ENCODE data around the gene TEX19.

The TEX19 gene

DNA sequence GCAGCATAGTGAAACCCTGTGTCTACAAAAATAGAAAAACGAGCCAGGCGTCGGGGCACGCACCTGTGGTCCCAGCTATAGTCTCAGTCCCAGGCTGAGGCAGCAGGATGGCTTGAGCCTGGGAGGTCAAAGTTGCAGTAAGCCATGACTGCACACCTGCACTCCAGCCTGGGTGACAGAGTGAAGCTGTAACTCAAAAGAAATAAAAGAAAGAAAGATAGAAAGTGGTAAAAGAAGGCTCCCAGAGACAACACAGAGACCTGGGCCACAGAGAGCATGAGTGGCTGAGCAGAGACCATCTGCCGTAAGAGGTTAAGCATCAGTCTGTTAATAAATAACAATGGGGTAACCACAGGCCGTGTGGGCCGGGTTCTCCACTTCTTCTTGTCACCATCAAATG is 43.8 kb downstream of the TEX19 start:
- TF ChIP-seq, protein P1, sequence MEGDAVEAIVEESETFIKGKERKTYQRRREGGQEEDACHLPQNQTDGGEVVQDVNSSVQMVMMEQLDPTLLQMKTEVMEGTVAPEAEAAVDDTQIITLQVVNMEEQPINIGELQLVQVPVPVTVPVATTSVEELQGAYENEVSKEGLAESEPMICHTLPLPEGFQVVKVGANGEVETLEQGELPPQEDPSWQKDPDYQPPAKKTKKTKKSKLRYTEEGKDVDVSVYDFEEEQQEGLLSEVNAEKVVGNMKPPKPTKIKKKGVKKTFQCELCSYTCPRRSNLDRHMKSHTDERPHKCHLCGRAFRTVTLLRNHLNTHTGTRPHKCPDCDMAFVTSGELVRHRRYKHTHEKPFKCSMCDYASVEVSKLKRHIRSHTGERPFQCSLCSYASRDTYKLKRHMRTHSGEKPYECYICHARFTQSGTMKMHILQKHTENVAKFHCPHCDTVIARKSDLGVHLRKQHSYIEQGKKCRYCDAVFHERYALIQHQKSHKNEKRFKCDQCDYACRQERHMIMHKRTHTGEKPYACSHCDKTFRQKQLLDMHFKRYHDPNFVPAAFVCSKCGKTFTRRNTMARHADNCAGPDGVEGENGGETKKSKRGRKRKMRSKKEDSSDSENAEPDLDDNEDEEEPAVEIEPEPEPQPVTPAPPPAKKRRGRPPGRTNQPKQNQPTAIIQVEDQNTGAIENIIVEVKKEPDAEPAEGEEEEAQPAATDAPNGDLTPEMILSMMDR (conservative IDR thresholded peaks at IDR 0.05; ENCODE audit: low read depth, low read length) = no peak
- H3K4me2 ChIP-seq = peak overlapping the region; percentile 84
- H3K79me2 ChIP-seq (ENCODE audit: insufficient read depth, low read depth) = no peaks in the 10 kb centered on the region
- H3K27ac ChIP-seq = peak overlapping the region; percentile 84
- H3K4me1 ChIP-seq (ENCODE audit: low read depth, poor library complexity, severe bottlenecking) = peaks cover 72% of the 10 kb centered on the region
- H3K4me3 ChIP-seq (IDR thresholded peaks at IDR 0.05; ENCODE audit: insufficient read depth, low read depth, low read length) = no peak overlapping the region
- H3K27me3 ChIP-seq (ENCODE audit: insufficient read depth, low read depth) = no peaks in the 10 kb centered on the region
- peak overlapping the region; percentile 7; the same call in 1 of the 2 replicates for H3K9ac ChIP-seq
- no peak overlapping the region for H2AFZ ChIP-seq (ENCODE audit: low read depth)
- no peaks in the 10 kb centered on the region for H3K36me3 ChIP-seq (ENCODE audit: insufficient read depth)
- no peaks in the 10 kb centered on the region for H4K20me1 ChIP-seq (ENCODE audit: insufficient read depth)

DNA sequence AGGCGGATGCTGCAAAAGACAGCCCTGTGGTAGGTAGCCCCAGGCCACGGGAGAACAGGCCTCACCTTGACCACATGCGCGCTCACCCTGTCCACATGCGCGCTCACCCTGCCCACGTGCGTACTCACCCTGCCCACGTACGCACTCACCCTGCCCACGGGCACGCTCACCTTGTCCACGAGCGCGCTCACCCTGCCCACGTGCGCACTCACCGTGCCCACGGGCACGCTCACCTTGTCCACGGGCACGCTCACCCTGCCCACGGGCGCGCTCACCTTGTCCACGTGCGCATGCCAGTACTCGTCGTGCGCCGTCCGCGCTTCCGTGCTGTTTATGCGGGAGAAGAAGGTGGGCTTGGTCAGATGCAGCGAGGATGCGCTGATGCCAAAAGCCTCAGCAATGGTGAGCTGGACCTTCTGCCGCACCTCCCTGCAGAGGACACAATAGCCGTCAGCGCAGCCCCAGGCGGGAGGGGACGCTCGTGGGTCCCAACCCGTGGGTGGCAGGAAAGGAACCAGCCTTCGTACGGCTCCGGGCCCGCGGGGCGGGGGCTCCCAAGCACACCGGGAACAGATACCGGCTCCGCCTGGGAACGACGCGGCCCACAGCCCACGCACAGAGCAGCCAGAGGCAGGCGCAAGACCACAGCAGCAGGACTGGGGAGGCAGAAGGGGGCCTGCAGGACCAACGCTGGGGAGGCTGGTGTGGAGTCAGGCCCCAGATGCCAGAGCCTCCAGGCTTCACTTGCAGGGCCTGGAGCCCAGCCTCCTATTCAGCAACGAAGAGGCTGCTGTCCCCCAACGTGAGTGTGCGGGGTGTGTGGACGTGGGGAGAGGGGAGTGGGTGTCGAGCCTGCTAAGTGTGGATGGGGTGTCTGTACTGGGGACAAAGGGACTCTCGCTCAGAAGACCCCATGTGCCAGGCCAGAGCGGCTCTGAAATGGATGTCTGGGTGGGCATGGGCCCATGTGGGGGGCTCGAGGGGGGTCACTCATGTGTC is 44.9 kb downstream of the TEX19 start:
- Histone ChIP-seq H2AFZ (ENCODE audit: low read depth) (no peak overlapping the region), H3K4me2 (peak overlapping the region; percentile 84), H4K20me1 (ENCODE audit: insufficient read depth) (no peaks in the 10 kb centered on the region), H3K27ac (peak overlapping the region; percentile 84), H3K4me3 (IDR thresholded peaks at IDR 0.05; ENCODE audit: insufficient read depth, low read depth, low read length) (no peak overlapping the region), H3K9ac (peak overlapping the region; percentile 7; the same call in 1 of the 2 replicates), H3K27me3 (ENCODE audit: insufficient read depth, low read depth) (no peaks in the 10 kb centered on the region), H3K79me2 (ENCODE audit: insufficient read depth, low read depth) (no peaks in the 10 kb centered on the region), H3K4me1 (ENCODE audit: low read depth, poor library complexity, severe bottlenecking) (peaks cover 72% of the 10 kb centered on the region), H3K36me3 (ENCODE audit: insufficient read depth) (no peaks in the 10 kb centered on the region)
- TF ChIP-seq, protein P1 (conservative IDR thresholded peaks at IDR 0.05; ENCODE audit: low read depth, low read length) = no peak

DNA sequence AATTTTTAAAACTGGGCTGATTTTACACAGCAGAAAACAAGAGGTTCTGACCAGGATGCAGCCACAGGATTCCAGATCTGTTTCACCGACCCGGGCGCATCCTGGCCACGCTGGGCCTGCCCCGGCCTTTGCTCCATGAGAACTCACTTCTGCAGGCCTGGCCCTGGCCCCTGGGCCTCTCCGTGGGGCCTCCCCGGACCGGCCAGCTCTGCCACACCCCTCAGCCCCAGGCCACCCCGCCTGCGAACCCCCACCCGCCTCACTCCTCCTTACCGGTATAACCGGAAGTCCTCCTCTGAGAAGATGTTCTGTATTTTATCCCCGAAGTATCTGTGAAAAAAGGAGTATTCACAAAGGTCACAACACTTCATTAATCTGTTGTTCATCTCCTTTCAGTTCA is 46.0 kb downstream of the TEX19 start:
- H3K4me3 ChIP-seq (IDR thresholded peaks at IDR 0.05; ENCODE audit: insufficient read depth, low read depth, low read length) = no peak overlapping the region
- H3K36me3 ChIP-seq (ENCODE audit: insufficient read depth) = no peaks in the 10 kb centered on the region
- TF ChIP-seq, protein P1 (conservative IDR thresholded peaks at IDR 0.05; ENCODE audit: low read depth, low read length) = no peak
- no peak overlapping the region; the same call in 1 of the 2 replicates for H3K4me2 ChIP-seq
- H2AFZ ChIP-seq (ENCODE audit: low read depth) = no peak overlapping the region
- no peak overlapping the region for H3K9ac ChIP-seq
- no peaks in the 10 kb centered on the region for H3K79me2 ChIP-seq (ENCODE audit: insufficient read depth, low read depth)
- H4K20me1 ChIP-seq (ENCODE audit: insufficient read depth) = no peaks in the 10 kb centered on the region
- H3K27me3 ChIP-seq (ENCODE audit: insufficient read depth, low read depth) = no peaks in the 10 kb centered on the region
- H3K27ac ChIP-seq = peak overlapping the region; percentile 84; the same call in 1 of the 2 replicates
- peaks cover 67% of the 10 kb centered on the region for H3K4me1 ChIP-seq (ENCODE audit: low read depth, poor library complexity, severe bottlenecking)

- no peaks in the 10 kb centered on the region for H3K36me3 ChIP-seq (ENCODE audit: insufficient read depth)
- no peak overlapping the region for H3K4me2 ChIP-seq
Measured at GRCh38 chr17:82406131-82406671, 47.2 kb downstream of the TEX19 start.

More at GRCh38 chr17:82406131-82406671, 47.2 kb downstream of the TEX19 start:
- Histone ChIP-seq H3K27me3 (ENCODE audit: insufficient read depth, low read depth) (no peaks in the 10 kb centered on the region), H4K20me1 (ENCODE audit: insufficient read depth) (no peaks in the 10 kb centered on the region), H3K27ac (no peak overlapping the region), H2AFZ (ENCODE audit: low read depth) (no peak overlapping the region), H3K4me3 (IDR thresholded peaks at IDR 0.05; ENCODE audit: insufficient read depth, low read depth, low read length) (no peak overlapping the region), H3K79me2 (ENCODE audit: insufficient read depth, low read depth) (no peaks in the 10 kb centered on the region), H3K9ac (no peak overlapping the region), H3K4me1 (ENCODE audit: low read depth, poor library complexity, severe bottlenecking) (peaks cover 59% of the 10 kb centered on the region)
- TF ChIP-seq, protein P1 (conservative IDR thresholded peaks at IDR 0.05; ENCODE audit: low read depth, low read length) = no peak
